Stomach (tissue), 9 donors: ENCODE data around the gene SLC15A3. TPM values are rescaled to one million over a fixed set of nuclear protein-coding genes. Genes with fewer than 3 reads are reported as not detected.

Experiments used
- DNase-seq, 2 donors: peaks; one replicate each; pipeline versions ENCODE4 v3.0.0 to v3.0.0-alpha.2; 2013 to 2019
- H3K27ac ChIP-seq, 5 donors: fragments of 200-600 bp in 4 of 5; sonication (generic) in 4 of 5; one replicate each; pipeline ENCODE4 v1.5.1; 2013 to 2019; ENCODE audit warnings: mild to moderate bottlenecking in 1 of 5, moderate library complexity in 1 of 5
- H3K27me3 ChIP-seq, 3 donors: fragments of 200-600 bp; sonication (generic); one replicate each; pipeline ENCODE4 v1.5.1; 2017 to 2019; ENCODE audit warnings: mixed run types in 1 of 3
- H3K36me3 ChIP-seq, 4 donors: fragments of 200-600 bp; sonication (generic); 1 replicate in 3 of 4; 2 replicates in 1 of 4; pipeline ENCODE4 v1.5.1; 2016 to 2019
- H3K4me1 ChIP-seq, 4 donors: fragments of 200-600 bp; sonication (generic); one replicate each; pipeline ENCODE4 v1.5.1; 2016 to 2019
- H3K4me3 ChIP-seq, 4 donors: fragments of 200-600 bp; sonication (generic) in 3 of 4; one replicate each; pipeline ENCODE4 v1.5.1; 2016 to 2019; ENCODE audit warnings: mild to moderate bottlenecking in 1 of 4
- H3K9me3 ChIP-seq, 4 donors: fragments of 200-600 bp; sonication (generic); one replicate each; pipeline ENCODE4 v1.5.1; 2016 to 2019
- EP300 ChIP-seq: sonication (generic); formaldehyde crosslinking; IDR thresholded peaks from one replicate; pipeline ENCODE4 v1.6.1; 2017; ENCODE audit warnings: antibody characterized with exemption
- POLR2A ChIP-seq, 4 donors: fragments of 450-650 bp; IDR thresholded peaks; one replicate each; pipeline ENCODE4 v1.6.1; 2016; ENCODE audit warnings: antibody characterized with exemption in 4 of 4, control low read depth in 2 of 4, mild to moderate bottlenecking in 1 of 4, moderate library complexity in 1 of 4
- POLR2AphosphoS5 ChIP-seq, 3 donors: sonication (generic); formaldehyde crosslinking; IDR thresholded peaks; one replicate each; pipeline ENCODE4 v1.6.1; 2016; ENCODE audit warnings: antibody characterized with exemption in 3 of 3
- WGBS, 5 donors: extraction: QIAGEN DNeasy Blood & Tissue Kit in 3 of 5; methylation state at CpG; one replicate each; pipeline versions ENCODE4 v1.1.5 to v1.1.7; 2013 to 2018; 5-methylcytosine and 5-hydroxymethylcytosine counted together
- intact Hi-C: fragments of 100-400 bp; cut with DNase I; formaldehyde crosslinking; loops from one replicate; pipeline ENCODE4 v1.15.1; 2023; ENCODE audit warnings: low total_unique reads
- polyA plus RNA-seq, 3 donors: library from polyadenylated mRNA; stranded (reverse); fragments of 200-250 nt; gene quantifications; one replicate each; pipeline ENCODE4 v1.2.3, GENCODE V29; 2013
- total RNA-seq, 5 donors: library from RNA; depleted of rRNA; stranded (reverse); fragments of >200 nt; gene quantifications; one replicate each; pipeline versions ENCODE4 v1.1.0 to v1.2.3, GENCODE V29; 2014 to 2016
- TF ChIP-seq, protein P1 (sequence below), 7 experiments: fragments of 450-650 bp in 4 of 7; fragments of 200-600 bp in 3 of 7; sonication (generic) in 3 of 7; IDR thresholded peaks; one replicate each; pipeline ENCODE4 v1.5.1; 2016 to 2019; ENCODE audit warnings: antibody characterized with exemption in 7 of 7, control low read depth in 2 of 7, mild to moderate bottlenecking in 1 of 7
- donor health status: healthy with polysubstance abuse.
- donor health status: Bipolar disorder and iron deficiency.
- donor health status: healthy.

SLC15A3 gene
- total and polyA plus RNA-seq, 8 donors, result 7.9 to 33.6 (median 20.7) TPM

DNA sequence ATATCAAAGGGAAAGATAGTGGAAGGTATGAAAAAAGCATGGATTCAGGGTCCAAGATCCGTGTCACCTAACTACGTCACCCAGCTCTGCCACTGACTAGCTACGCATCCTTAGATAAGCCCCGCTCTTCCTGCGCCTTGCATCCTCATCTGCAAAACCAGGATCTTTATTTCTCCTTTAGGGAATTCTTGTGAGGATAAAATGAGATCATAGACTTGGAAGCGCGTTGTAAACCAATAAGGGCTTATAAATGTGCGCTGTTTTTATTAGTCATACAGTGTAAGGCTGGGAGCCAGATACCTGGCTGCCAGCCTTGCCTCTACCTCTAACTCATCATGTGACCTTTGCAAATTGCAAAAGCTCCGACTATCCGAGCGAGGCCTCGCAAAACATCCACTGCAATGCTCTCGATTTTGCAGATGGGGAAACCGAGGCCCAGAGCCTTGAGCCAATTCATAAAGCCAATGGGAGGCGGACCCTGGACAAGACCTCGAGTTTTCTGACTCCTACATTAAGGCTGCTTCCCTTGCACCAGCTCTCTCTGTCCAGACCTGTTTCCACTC, 46.3 kb downstream of the SLC15A3 start:
- WGBS, 5 donors, result 2 to 4% (median 3%) methylated on average over 16 of the region's 16 CpGs
- peaks cover 31 to 33% (median 32%) of the 10 kb centered on the region in 4 donors for H3K36me3 ChIP-seq
- H3K9me3 ChIP-seq, result no peaks in the 10 kb centered on the region
- peak overlapping the region; percentile 93 to 96 (median 94) for H3K27ac ChIP-seq
- TF ChIP-seq POLR2A (IDR thresholded peaks at IDR 0.05) (no peak), POLR2AphosphoS5 (IDR thresholded peaks at IDR 0.05) (no peak), EP300 (no peak)
- TF ChIP-seq, protein P1, sequence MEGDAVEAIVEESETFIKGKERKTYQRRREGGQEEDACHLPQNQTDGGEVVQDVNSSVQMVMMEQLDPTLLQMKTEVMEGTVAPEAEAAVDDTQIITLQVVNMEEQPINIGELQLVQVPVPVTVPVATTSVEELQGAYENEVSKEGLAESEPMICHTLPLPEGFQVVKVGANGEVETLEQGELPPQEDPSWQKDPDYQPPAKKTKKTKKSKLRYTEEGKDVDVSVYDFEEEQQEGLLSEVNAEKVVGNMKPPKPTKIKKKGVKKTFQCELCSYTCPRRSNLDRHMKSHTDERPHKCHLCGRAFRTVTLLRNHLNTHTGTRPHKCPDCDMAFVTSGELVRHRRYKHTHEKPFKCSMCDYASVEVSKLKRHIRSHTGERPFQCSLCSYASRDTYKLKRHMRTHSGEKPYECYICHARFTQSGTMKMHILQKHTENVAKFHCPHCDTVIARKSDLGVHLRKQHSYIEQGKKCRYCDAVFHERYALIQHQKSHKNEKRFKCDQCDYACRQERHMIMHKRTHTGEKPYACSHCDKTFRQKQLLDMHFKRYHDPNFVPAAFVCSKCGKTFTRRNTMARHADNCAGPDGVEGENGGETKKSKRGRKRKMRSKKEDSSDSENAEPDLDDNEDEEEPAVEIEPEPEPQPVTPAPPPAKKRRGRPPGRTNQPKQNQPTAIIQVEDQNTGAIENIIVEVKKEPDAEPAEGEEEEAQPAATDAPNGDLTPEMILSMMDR (IDR thresholded peaks at IDR 0.05), result no peak
- peak overlapping the region; percentile 66 to 98 (median 83) for H3K4me3 ChIP-seq
- intact Hi-C loops, result no loop called here
- peak in 1 of 2 donors; percentile 51 for DNase-seq
- H3K27me3 ChIP-seq, result no peaks in the 10 kb centered on the region
- peaks cover 19 to 37% (median 34%) of the 10 kb centered on the region in 4 donors for H3K4me1 ChIP-seq

DNA sequence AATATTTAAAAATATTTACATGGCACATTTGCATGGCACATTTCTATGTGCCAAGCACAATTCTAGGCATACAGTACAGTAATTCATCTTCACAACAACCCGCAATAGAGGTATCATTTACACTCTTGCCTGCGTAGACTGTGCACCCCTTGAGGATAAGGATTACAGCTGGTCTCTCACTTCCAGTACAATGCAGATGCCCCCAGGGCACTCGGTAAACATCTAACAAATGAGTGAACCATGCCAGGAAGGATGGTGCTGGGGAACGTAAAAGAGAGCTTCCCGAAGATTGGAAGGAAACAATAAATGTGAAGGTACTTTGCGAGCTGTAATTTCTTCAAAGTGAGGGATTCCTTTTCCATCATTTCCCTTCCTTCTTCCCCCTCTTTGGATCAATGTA, 46.9 kb downstream of the SLC15A3 start:
- Histone ChIP-seq H3K27ac (peak overlapping the region in 4 of 5 donors; percentile 93 to 96 (median 95)), H3K36me3 (peaks cover 37 to 38% (median 38%) of the 10 kb centered on the region in 4 donors), H3K4me3 (peak overlapping the region; percentile 66 to 98 (median 83)), H3K27me3 (no peaks in the 10 kb centered on the region), H3K9me3 (no peaks in the 10 kb centered on the region), H3K4me1 (peaks cover 19 to 37% (median 34%) of the 10 kb centered on the region in 4 donors)
- 28 to 41% (median 30%) methylated on average over 6 of the region's 6 CpGs for WGBS, 5 donors
- TF ChIP-seq POLR2AphosphoS5 (IDR thresholded peaks at IDR 0.05) (no peak), POLR2A (IDR thresholded peaks at IDR 0.05) (no peak), EP300 (no peak)
- TF ChIP-seq, protein P1 (IDR thresholded peaks at IDR 0.05), result no peak
- intact Hi-C loops, result no loop called here
- DNase-seq, result no peak

DNA sequence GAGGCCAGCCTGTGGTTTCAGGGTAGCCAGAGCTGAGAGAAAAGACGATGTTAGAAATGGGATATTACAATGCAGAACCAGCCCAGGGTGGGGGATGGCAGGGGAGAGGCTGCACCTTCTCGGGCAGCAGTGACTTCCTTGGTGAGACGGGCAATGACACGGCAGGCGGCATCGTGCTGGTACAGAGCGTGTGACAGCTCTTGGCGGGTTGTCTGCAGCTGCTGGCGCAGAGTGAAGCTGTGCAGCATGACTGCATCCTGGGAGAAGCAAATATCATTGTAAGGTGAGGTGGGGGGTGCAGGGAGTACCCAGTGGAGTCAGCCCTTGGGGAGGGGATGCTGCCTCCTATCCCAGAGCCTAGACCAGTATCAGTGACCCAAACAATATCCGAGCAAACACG, 49.4 kb downstream of the SLC15A3 start:
- Histone ChIP-seq H3K4me1 (peaks cover 19 to 41% (median 34%) of the 10 kb centered on the region in 4 donors), H3K27ac (no peak overlapping the region), H3K27me3 (no peaks in the 10 kb centered on the region), H3K36me3 (peaks cover 59 to 62% (median 60%) of the 10 kb centered on the region in 4 donors), H3K4me3 (no peak overlapping the region), H3K9me3 (no peaks in the 10 kb centered on the region)
- intact Hi-C loops, result no loop called here
- TF ChIP-seq POLR2A (IDR thresholded peaks at IDR 0.05) (no peak), EP300 (no peak), POLR2AphosphoS5 (IDR thresholded peaks at IDR 0.05) (no peak)
- TF ChIP-seq, protein P1 (IDR thresholded peaks at IDR 0.05), result no peak
- WGBS, 5 donors, result 85 to 93% (median 90%) methylated on average over 9 to 11 of the region's 11 CpGs
- no peak for DNase-seq

DNA sequence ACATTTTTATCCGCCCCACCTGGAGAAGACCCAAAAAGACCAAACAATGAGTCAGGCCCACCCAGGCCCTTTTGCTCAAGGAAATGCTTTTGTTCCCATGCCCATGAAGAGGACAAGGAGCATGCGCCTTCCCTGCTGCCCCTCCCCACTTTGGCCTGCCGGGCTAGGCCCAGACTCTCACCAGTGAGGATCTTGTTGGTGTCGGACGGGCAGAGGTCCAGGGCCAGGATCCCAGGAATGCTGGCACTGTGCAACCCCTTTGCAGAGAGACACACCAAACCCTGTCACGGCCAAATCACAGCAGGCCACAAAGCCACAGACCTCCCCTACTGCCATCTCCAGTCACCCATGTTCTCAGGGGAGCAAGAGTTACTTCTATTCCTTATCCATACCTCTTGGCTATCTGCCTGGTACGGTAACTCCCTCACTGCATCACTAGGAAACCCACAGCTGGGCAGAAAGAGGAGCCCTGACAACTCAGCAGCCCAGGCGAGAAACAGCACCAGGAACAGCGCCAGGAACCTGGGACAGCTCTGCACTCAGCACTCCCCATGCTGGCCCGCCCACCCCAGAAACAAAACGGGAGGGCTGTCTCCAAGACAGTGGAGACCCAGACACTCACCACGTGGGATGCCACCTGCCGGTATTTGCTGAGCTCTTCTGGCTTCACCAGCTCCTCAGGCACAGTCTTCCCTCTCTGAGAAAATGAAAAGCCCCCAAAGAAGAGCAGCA, 51.1 kb downstream of the SLC15A3 start:
- WGBS, 5 donors, result 74 to 88% (median 77%) methylated on average over 10 to 13 of the region's 13 CpGs
- no peaks in the 10 kb centered on the region for H3K9me3 ChIP-seq
- intact Hi-C loops, result no loop called here
- no peak overlapping the region for H3K4me3 ChIP-seq
- H3K4me1 ChIP-seq, result peaks cover 19 to 31% (median 25%) of the 10 kb centered on the region in 4 donors
- no peak overlapping the region for H3K27ac ChIP-seq
- H3K27me3 ChIP-seq, result no peaks in the 10 kb centered on the region
- no peak for DNase-seq
- TF ChIP-seq POLR2A (IDR thresholded peaks at IDR 0.05) (no peak), EP300 (no peak), POLR2AphosphoS5 (IDR thresholded peaks at IDR 0.05) (no peak)
- TF ChIP-seq, protein P1 (IDR thresholded peaks at IDR 0.05), result no peak
- H3K36me3 ChIP-seq, result peaks cover 76 to 80% (median 78%) of the 10 kb centered on the region in 4 donors
